ENCODE measurements around the gene LILRB4.
"Not testable (repeated sequence)": the region's sequence is repeated elsewhere in the genome, so short reads cannot be mapped to it uniquely, and the experiment has no call there.

The LILRB4 gene

GRCh38 chr19:54650108-54650655 lies 12.6 kb upstream of the LILRB4 start:
- DNase-seq: no peak

- no peak for DNase-seq
Measured at GRCh38 chr19:54653181-54653809, 9.5 kb upstream of the LILRB4 start.

GRCh38 chr19:54654447-54655321 lies 8.1 kb upstream of the LILRB4 start:
- no peak for DNase-seq

GRCh38 chr19:54659300-54659699 lies 3.5 kb upstream of the LILRB4 start:
- no peak for DNase-seq

- DNase-seq: no peak
Measured at GRCh38 chr19:54660306-54660705, 2.5 kb upstream of the LILRB4 start.

- DNase-seq: no peak
Measured at GRCh38 chr19:54660964-54661363, 1.8 kb upstream of the LILRB4 start.

- no peak for DNase-seq
Measured at GRCh38 chr19:54661846-54662481, 821 bp upstream of the LILRB4 start.

- no peak for DNase-seq
Measured at GRCh38 chr19:54665530-54665929, 2.7 kb downstream of the LILRB4 start.

- DNase-seq: no peak
Measured at GRCh38 chr19:54667217-54667616, 4.4 kb downstream of the LILRB4 start.

- no peak for DNase-seq
Measured at GRCh38 chr19:54668353-54668752, 5.6 kb downstream of the LILRB4 start.

- no peak for DNase-seq
Measured at GRCh38 chr19:54670576-54671357, 8.0 kb downstream of the LILRB4 start.

GRCh38 chr19:54673222-54673621 lies 10.4 kb downstream of the LILRB4 start:
- DNase-seq: no peak

- DNase-seq: peak; percentile 15
Measured at GRCh38 chr19:54674021-54674617, 11.3 kb downstream of the LILRB4 start.

GRCh38 chr19:54676210-54676834 lies 13.5 kb downstream of the LILRB4 start:
- DNase-seq: peak; percentile 21

- DNase-seq: no peak
Measured at GRCh38 chr19:54677217-54677616, 14.4 kb downstream of the LILRB4 start.

GRCh38 chr19:54681596-54681995 lies 18.8 kb downstream of the LILRB4 start:
- DNase-seq: not testable (repeated sequence)

GRCh38 chr19:54682306-54682856 lies 19.6 kb downstream of the LILRB4 start:
- DNase-seq: no peak

- no peak for DNase-seq
Measured at GRCh38 chr19:54684527-54684926, 21.7 kb downstream of the LILRB4 start.

GRCh38 chr19:54691582-54692297 lies 29.0 kb downstream of the LILRB4 start:
- DNase-seq: no peak

GRCh38 chr19:54692298-54692615 lies 29.5 kb downstream of the LILRB4 start:
- DNase-seq: no peak

GRCh38 chr19:54694648-54695047 lies 31.9 kb downstream of the LILRB4 start:
- DNase-seq: no peak
